ENCODE measurements around the gene KCNK10. TPM values are rescaled to one million over a fixed set of nuclear protein-coding genes. Genes with fewer than 3 reads are reported as not detected.

Gene KCNK10
- total RNA-seq, 2 donors from 2014 or later: not detected

GRCh38 chr14:88156127-88156526 is 166.9 kb downstream of the KCNK10 start:
- H3K9me3 ChIP-seq: no peaks in the 10 kb centered on the region
- TF ChIP-seq CTCF (IDR thresholded peaks at IDR 0.05): no peak
- no peaks in the 10 kb centered on the region for H3K36me3 ChIP-seq
- no peak overlapping the region for H3K27ac ChIP-seq
- DNase-seq (ENCODE audit: low spot score): no peak
- no peak overlapping the region for H3K4me3 ChIP-seq
- no peaks in the 10 kb centered on the region for H3K27me3 ChIP-seq
- H3K4me1 ChIP-seq: no peaks in the 10 kb centered on the region

GRCh38 chr14:88154926-88155325 is 168.1 kb downstream of the KCNK10 start:
- DNase-seq (ENCODE audit: low spot score): no peak
- TF ChIP-seq CTCF (IDR thresholded peaks at IDR 0.05): no peak
- Histone ChIP-seq H3K36me3 (no peaks in the 10 kb centered on the region), H3K27me3 (no peaks in the 10 kb centered on the region), H3K4me1 (no peaks in the 10 kb centered on the region), H3K4me3 (no peak overlapping the region), H3K9me3 (no peaks in the 10 kb centered on the region), H3K27ac (no peak overlapping the region)

GRCh38 chr14:88154321-88154720 is 168.7 kb downstream of the KCNK10 start:
- no peaks in the 10 kb centered on the region for H3K27me3 ChIP-seq
- TF ChIP-seq CTCF (IDR thresholded peaks at IDR 0.05): no peak
- no peaks in the 10 kb centered on the region for H3K36me3 ChIP-seq
- H3K4me1 ChIP-seq: no peaks in the 10 kb centered on the region
- no peak overlapping the region for H3K4me3 ChIP-seq
- no peak overlapping the region for H3K27ac ChIP-seq
- H3K9me3 ChIP-seq: no peaks in the 10 kb centered on the region
- DNase-seq (ENCODE audit: low spot score): no peak

GRCh38 chr14:88146881-88147649 is 176.0 kb downstream of the KCNK10 start:
- no peak overlapping the region for H3K4me3 ChIP-seq
- no peaks in the 10 kb centered on the region for H3K36me3 ChIP-seq
- DNase-seq (ENCODE audit: low spot score): no peak
- no peaks in the 10 kb centered on the region for H3K27me3 ChIP-seq
- H3K27ac ChIP-seq: no peak overlapping the region
- no peaks in the 10 kb centered on the region for H3K4me1 ChIP-seq
- no peak for TF ChIP-seq CTCF (IDR thresholded peaks at IDR 0.05)
- no peaks in the 10 kb centered on the region for H3K9me3 ChIP-seq

GRCh38 chr14:88143810-88144209 is 179.3 kb downstream of the KCNK10 start:
- H3K4me3 ChIP-seq: no peak overlapping the region
- no peak for DNase-seq (ENCODE audit: low spot score)

More at GRCh38 chr14:88143810-88144209, 179.3 kb downstream of the KCNK10 start:
- no peaks in the 10 kb centered on the region for H3K36me3 ChIP-seq
- no peak for TF ChIP-seq CTCF (IDR thresholded peaks at IDR 0.05)
- no peak overlapping the region for H3K27ac ChIP-seq
- H3K27me3 ChIP-seq: no peaks in the 10 kb centered on the region
- H3K4me1 ChIP-seq: no peaks in the 10 kb centered on the region
- H3K9me3 ChIP-seq: no peaks in the 10 kb centered on the region
